Measurements from ENCODE around the gene SOX1.

The SOX1 gene

GRCh38 chr13:112058941-112059340 lies 8.0 kb upstream of the SOX1 start:
- DNase-seq (ENCODE audit: low read depth), result no peak

DNA sequence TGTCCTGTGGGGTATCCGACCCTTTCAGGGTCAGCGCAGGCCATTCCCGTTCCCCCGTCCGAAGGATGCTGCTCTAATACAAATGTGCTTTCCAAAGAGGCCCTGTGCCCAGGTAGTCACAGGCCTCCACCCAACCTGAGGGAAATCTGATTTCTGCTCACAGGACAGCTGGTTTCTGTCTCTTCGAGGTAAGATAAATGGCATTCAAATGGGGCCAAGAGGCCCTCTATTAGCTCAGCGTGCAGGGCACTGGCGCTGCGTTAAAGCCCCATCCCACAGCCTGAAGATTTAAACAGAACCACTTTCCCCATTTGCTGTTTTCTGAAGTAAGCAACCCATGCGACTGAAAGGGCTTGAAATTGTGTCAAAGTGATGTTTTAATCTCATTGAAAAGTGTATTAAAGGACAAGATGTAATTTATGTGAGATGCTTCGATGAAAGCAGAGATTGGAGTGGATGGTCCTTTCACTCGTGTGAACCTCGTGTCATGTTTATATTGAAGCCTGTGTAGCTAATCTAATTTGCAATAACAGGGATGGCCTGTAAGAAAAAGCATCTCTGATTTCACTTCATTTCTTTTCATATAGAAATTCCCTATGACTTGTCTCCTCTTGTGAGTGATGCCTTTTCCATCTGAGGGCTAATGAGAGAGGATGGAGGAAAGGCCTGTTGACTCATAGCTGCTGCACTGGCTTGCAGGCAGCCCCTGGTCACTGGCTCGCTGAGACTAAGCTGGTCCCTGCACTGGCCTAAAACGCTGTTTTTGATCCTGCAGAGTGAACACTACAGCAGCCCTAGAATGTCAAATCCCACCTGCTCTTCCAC lies 7.3 kb upstream of the SOX1 start:
- no peak for DNase-seq (ENCODE audit: low read depth)

DNA sequence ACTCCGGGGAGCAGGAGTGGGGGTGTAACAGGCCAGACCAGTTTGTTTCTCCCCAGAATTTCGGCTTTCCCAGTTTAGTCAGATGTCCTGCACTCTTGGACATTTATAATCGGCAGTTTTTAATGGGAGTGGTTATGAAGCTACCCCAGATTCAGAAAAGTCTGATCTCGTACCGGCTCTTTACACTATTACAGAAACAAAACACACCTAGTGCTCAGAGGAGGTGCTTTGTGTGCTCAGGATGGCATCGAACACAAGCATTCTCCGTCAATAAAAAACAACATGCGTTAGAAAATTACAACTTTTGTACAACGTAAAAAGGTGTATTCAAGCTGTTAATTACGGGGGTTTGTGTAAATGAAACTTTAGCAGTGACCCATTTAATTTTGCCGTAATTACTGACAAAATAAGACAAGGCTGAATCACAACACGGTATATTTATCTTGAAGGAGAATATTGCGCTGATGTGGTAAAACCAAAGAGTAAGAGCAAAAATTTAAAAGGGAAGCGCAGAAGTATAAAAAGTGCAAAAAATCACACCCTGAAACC lies 6.6 kb upstream of the SOX1 start:
- no peak for DNase-seq (ENCODE audit: low read depth)

DNA sequence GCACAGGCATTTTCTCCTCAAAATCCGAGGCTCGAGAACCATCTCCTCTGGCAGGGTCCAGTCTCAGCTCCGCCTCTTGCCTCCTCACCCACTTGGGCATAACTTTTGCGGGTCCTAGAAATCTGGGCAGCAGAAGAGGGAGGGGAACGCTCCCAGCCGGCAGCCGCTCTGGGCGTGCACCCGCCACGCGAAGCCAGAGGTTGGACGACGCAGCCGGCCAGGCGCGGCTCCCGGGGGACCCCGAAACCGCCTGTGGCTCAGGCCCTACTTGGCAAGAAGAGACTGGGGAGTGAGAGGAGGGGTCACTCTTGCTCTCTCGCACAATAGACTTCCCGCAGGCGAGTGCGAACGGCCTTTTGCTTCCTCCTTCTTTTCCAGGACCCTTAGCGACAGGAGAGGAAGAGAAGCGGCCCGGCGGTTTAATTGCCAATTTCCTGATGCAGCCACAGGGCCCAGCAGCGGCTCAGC lies 6.0 kb upstream of the SOX1 start:
- DNase-seq (ENCODE audit: low read depth), result no peak

DNA sequence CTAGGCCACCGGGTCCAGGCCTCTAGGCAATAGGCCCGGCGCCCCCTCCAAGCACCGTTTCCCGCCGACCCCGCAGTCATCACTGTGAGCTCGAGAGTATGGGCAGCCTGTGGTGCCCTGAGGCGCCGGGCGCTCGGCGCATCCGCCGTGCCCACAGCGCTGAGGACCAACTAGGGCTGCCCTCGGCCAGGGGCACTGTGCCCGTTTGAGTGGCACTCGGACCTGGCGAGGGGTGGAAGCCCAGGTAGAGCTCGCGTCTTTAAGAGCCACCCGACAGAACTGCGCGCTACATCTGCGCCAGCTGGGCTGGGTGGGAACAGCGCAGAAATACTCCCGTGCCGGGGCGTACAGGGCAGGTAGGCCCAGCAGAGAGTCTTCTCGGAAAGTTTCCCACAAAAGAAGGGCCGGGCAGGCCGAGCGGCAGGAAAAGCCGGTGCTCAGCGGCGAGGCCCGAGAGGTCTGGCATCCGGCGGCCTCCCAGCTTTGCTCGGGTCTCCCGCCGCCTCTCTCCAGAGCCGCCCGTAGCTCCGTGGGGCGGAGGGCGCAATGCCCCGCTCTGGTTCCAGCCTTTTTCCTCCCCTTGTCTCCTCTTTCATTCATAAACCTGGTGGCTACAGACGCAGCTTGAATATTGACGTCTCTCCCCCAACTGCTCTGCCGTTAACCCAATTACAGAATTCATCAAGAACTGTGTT lies 5.4 kb upstream of the SOX1 start:
- no peak for DNase-seq (ENCODE audit: low read depth)

- no peak for DNase-seq (ENCODE audit: low read depth)
Measured at GRCh38 chr13:112062072-112062567, 4.8 kb upstream of the SOX1 start.

DNA sequence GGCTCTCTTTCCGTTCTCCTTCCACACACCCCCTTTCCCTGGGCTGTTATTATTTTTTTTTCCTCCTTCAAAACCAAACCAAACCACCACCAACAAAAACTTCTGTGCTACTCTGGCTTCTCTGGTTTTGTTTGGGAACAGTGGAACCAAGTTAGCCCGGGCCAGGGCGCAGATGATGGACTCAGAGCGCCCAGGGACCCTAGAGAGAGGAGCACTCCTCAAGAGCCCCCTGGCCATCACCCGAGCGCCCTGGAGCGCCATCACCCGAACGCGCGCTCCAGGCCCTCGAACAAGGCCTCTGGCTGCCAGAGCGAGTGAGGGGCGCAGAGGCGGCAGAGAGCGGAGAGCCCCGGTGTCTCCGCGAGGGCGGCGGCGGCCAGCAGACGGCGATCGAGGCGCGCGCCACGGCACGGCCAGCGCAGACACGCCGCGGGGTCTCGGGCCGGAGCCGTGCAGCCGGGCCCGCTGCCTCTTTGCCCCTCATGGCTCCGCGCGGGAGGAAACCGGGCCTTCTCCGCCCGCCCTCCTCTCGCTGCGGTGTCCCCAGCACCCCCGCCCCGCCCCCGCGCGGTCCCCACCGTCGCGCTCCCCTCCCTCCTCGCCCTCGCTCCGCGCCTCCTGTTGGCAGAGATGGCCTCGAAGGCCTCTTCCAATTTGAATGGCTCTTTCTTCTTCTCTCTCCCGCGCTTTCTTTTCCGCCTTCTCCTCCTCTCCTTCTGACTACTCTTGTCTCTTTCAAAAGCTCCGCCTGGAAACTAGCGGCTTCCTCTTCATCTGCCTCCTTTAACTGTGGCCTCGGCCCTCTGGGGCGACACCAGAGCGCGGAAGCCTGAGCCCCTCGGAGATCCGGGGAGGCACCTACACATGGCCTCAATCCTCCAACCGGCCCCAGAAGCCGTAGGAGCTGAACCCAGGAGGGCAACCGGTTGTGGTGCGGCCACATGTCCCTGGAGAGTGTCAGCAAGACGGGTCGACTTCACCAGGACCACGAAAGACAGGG lies 4.1 kb upstream of the SOX1 start:
- no peak for DNase-seq (ENCODE audit: low read depth)

GRCh38 chr13:112063807-112064206 lies 3.1 kb upstream of the SOX1 start:
- no peak for DNase-seq (ENCODE audit: low read depth)

GRCh38 chr13:112064222-112064621 lies 2.7 kb upstream of the SOX1 start:
- no peak for DNase-seq (ENCODE audit: low read depth)

- DNase-seq (ENCODE audit: low read depth), result no peak
Measured at GRCh38 chr13:112065521-112065866, 1.5 kb upstream of the SOX1 start.

DNA sequence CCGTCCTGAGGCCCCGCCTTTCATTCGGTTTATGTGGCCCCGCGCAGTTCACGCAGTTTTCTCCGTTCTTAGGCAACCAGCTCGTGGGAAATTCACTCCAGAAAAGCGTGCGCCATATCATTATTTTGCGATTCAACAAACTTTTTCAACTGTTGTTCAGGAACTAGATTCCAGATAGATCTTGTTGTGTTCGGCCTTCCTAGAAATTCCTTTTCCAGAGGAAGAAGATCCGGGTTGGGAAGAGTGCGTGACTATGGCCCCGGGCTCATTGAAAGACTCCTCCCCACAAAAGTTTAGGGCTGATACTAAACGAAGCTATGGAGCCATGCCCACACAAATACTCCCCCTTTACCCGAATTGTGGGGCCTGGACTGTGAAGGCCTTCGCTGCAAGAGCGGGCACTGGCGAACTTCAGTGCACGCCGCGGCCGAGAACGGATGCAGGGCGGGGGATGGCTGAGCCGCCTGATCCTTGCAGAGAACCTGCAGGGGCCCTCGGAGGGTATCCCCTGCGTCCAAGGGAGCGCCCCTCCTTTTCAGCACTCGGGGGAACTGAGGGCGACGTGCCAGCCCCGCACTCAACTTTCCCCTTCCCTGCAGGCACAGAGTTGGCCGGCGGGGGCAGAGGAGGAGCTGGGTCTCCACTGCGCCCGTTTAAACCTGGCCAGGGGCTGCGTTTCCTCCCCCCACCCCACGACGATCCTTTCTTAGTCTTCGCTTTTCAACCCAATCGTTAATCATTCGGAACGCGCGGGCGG lies 904 bp upstream of the SOX1 start:
- no peak for DNase-seq (ENCODE audit: low read depth)

DNA sequence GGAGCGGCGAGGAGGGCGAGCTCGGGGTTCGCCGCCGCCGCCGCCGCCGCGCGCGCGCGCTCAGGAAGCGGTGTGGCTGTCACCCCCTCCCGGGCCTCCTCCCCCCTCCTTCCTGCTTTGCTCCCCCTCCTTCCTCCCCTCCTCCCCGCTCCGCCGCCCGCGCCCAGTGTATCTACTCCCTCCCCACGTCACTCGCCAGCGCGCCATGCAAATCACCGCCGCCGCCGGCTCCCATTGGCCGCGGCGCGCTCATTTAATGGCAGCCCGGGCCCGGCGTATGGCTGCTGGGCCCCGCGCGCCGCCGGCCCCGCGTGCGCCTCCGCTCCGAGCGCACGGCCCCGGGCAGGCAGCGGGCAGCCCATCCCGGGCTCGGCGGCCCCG lies 335 bp upstream of the SOX1 start:
- DNase-seq (ENCODE audit: low read depth), result peak; percentile 26

- no peak for DNase-seq (ENCODE audit: low read depth)
Measured at GRCh38 chr13:112067871-112068539, 1.1 kb downstream of the SOX1 start.

GRCh38 chr13:112068540-112069060 lies 1.7 kb downstream of the SOX1 start:
- no peak for DNase-seq (ENCODE audit: low read depth)

GRCh38 chr13:112069061-112069844 lies 2.3 kb downstream of the SOX1 start:
- no peak for DNase-seq (ENCODE audit: low read depth)

- DNase-seq (ENCODE audit: low read depth), result no peak
Measured at GRCh38 chr13:112069845-112070251, 2.9 kb downstream of the SOX1 start.

DNA sequence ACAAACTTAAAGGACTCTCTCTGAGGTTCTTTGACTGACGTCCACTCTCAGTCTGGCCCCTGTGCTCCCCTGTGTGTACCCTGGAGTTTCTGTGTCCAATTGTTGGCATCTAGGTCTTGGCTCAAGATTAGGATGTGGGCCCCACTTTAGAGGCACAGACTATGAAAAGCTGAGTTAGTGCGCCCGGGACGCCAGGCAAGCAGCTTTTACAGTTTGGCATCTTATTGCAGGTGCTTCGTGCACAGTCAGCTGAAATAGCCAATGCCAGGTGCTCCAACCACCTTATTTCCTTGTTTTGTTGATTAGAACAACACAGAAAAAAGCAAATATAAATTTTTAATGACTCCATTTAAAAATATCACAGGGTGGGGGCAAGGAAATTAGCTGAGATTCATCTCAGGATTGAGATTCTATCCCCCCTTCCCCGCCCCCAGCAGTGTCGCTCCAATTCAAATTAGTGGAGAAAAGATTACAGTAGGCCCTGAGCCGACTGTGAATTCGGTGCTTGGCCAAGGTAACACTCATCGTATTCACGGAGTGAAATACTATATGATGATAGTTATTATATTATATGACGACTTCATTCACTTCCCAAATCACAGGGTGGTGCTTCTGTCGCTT lies 4.3 kb downstream of the SOX1 start:
- no peak for DNase-seq (ENCODE audit: low read depth)

DNA sequence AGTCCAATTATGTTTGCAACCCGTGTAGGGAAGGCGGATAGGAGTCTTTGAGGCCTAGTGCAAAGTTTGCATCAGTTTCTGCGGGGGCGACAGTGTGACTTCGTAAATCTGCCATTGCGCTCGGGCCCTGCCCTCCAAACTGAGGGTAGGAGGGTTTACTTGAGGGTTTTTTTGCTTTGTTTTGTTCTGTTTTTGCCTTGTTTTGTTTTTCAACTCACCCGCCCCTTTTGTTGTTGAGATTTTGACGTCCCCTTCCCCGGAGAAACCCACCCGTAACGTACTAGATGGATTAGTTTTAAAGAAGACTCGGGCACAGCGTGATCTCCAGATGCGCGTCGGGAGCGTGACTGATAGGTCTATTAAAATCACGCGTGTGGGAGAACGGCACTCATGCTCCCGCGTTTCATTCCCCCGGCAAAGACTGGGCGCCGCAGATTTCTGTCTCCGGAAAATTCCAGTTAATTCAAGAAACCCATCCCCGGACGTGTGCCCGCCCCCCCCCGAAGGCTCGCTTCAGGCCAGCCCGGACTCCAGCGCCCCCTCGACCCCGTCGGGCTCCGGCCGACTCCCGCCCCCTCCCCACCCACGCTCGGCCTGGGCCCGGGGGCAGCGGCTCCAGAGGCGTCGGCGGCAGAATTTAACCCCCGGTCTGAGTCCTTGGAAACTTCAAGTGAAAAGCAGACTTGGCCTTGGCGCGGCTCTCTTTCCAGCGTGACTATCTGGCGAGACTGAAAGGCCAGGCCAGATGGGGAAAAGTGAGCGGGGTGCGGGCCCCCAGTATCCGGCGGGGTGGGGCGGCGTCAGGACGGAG lies 5.0 kb downstream of the SOX1 start:
- DNase-seq (ENCODE audit: low read depth), result no peak
